ENCODE results near the gene SELENON.
"Not testable (repeated sequence)": the region's sequence is repeated elsewhere in the genome, so short reads cannot be mapped to it uniquely, and the experiment has no call there.

Gene SELENON

GRCh38 chr1:25833158-25833557, 33.2 kb downstream of the SELENON start:
- no peak for DNase-seq (ENCODE audit: low read depth)
- no peak for TF ChIP-seq CTCF (IDR thresholded peaks at IDR 0.05; ENCODE audit: control insufficient read depth, insufficient read depth, low read depth, low read length, missing control alignments)
- H3K4me3 ChIP-seq (ENCODE audit: control insufficient read depth, low read depth, low read length): no peak overlapping the region

DNA sequence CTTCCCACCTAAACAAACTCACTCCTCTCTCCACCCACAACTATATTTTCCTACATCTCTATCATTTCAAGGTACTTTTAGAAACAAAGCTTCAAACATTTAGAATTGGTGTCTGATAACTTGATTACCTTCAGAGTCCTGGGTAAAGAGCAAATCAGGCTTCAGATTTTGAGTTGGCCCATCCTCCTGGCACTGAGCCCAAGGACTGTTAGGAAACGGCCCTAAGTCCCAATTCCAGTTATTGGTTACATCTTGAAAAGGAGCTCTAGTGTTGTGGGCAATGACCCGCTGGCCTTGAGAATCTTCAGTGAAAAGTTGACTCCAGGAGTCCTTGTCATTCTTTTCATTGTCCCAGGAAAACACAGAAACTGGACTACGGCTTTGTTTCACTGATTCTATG, 34.9 kb downstream of the SELENON start:
- no peak overlapping the region for H3K4me3 ChIP-seq (ENCODE audit: control insufficient read depth, low read depth, low read length)

DNA sequence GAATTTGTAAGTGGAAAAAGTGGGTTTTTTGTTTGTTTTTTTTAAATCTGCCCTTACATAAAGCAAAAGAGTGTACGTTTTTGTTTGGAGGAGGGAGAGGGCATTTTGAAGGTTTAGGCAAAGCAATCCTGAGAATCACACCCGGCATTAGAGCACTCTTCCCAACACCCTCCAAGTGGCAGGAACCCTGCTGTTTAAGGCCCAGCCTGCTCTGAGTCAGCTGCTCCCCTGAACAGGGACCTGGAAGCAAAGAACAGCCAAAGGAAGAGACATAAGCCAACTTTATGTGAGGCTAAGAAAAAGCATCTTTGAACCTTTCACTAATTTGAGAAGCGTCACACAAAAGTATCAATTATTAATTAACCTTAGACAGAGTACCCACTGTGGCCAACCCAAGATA, 36.7 kb downstream of the SELENON start:
- no peak overlapping the region for H3K4me3 ChIP-seq (ENCODE audit: control insufficient read depth, low read depth, low read length)
- TF ChIP-seq CTCF (IDR thresholded peaks at IDR 0.05; ENCODE audit: control insufficient read depth, insufficient read depth, low read depth, low read length, missing control alignments): no peak
- DNase-seq (ENCODE audit: low read depth): no peak

More for the DNA sequence above, 34.9 kb downstream of the SELENON start:
- TF ChIP-seq CTCF (IDR thresholded peaks at IDR 0.05; ENCODE audit: control insufficient read depth, insufficient read depth, low read depth, low read length, missing control alignments): no peak
- no peak for DNase-seq (ENCODE audit: low read depth)

DNA sequence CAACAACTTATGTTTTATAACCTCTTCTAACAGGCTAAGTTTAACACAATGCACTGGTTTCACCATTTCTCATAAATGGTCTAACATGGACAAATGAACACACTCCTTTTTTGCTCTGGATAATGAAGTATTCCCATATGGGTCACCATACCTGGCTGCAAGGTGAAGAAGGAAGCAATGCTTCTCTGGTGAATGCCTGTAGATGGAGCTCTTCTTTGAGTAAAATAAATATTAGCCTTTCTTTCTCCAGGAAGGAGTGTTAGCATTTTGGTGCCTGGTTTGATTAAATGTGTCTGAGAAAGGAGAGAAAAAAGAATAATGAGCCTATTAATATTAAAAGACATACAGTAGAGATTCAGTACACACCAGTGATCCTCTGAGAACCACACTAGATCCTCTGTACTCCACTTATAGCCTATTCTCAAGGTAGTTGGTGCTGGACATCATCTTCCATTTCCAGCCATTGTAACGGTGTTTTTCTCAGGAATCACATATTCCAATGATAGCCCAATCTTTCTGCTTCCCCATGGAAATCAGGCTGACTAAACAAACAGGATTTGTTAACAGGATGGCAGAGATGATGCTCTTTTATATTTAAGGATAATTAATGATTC, 37.4 kb downstream of the SELENON start:
- no peak for DNase-seq (ENCODE audit: low read depth)
- no peak overlapping the region for H3K4me3 ChIP-seq (ENCODE audit: control insufficient read depth, low read depth, low read length)
- peak; percentile 22 for TF ChIP-seq CTCF (IDR thresholded peaks at IDR 0.05; ENCODE audit: control insufficient read depth, insufficient read depth, low read depth, low read length, missing control alignments)

GRCh38 chr1:25839808-25840207, 39.8 kb downstream of the SELENON start:
- DNase-seq (ENCODE audit: low read depth); H3K4me3 ChIP-seq (ENCODE audit: control insufficient read depth, low read depth, low read length): not testable (repeated sequence)

DNA sequence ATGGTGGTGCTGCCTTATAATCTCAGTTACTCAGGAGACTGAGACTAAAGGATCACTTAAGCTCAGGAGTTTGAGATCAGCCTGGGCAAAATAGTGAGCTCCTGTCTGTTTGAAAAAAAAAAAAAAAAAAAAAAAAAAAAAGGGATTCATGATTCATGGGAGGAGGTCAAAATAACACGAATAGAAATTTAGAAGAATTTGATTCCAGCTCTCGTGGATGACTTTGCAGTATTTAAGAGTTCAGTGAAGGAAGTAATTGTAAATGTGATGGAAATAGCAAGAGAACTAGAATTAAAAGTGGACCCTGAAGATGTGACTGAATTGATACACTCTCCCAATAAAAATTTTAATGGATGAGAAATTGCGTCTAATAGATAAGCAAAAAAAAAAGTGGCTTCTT, 43.5 kb downstream of the SELENON start:
- TF ChIP-seq CTCF (IDR thresholded peaks at IDR 0.05; ENCODE audit: control insufficient read depth, insufficient read depth, low read depth, low read length, missing control alignments): no peak
- H3K4me3 ChIP-seq (ENCODE audit: control insufficient read depth, low read depth, low read length): no peak overlapping the region
- DNase-seq (ENCODE audit: low read depth): no peak

DNA sequence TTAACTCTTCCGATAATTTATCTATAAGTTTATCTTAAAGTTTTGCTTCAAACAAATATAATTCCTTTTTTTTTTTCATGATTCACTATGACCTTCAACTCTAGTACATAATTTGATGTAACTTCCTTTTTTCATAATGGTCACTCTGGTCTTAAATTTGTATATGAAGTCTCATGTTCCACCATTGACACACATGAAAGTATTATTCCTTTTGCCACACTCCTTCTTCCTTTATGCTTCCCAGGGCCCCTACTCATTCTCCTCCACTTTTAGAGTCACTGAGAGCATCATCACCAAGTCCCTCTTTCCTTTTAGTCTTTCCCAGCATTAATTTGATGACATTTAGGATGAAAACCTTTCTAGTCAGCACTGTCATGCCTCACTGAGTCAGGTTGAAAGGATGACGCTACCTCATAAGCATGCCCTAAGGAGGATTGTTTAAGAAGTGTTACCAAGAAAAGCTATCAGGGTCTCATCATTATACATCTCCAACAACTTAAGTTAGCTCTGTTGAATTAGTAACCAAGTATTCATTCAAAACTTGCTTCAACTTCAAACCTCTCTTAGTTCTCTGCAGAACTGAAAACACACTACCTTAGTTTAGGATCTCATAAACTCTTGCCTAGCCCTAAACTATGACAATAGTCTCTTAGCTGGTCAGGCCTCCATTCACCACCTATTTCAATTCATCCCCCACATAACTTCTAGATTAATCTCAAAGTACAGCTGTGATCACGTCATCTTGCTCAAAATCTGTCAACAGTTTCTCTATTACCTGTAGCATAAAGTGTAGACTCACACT, 44.7 kb downstream of the SELENON start:
- no peak for DNase-seq (ENCODE audit: low read depth)
- H3K4me3 ChIP-seq (ENCODE audit: control insufficient read depth, low read depth, low read length): no peak overlapping the region
- TF ChIP-seq CTCF (IDR thresholded peaks at IDR 0.05; ENCODE audit: control insufficient read depth, insufficient read depth, low read depth, low read length, missing control alignments): no peak
